ENCODE data around the gene PPP2R5A.

The PPP2R5A gene

GRCh38 chr1:212284744-212285684 is at the start of gene PPP2R5A:
Gene PPP2R5A (plus strand): TSS chr1:212285410. CDS start chr1:212286111, 701 bp downstream.
- TF ChIP-seq POLR2A (IDR thresholded peaks at IDR 0.05; ENCODE audit: low read length) (peak; percentile 81), GATA1 (IDR thresholded peaks at IDR 0.05; ENCODE audit: low read depth, low read length) (no peak)

GRCh38 chr1:212235857-212236256 is 49.4 kb upstream of the PPP2R5A start:
- no peak for DNase-seq
- TF ChIP-seq POLR2A (IDR thresholded peaks at IDR 0.05; ENCODE audit: low read length), result no peak
- TF ChIP-seq GATA1 (IDR thresholded peaks at IDR 0.05; ENCODE audit: low read depth, low read length), result no peak

More at GRCh38 chr1:212284744-212285684, at the start of gene PPP2R5A:
- peak; percentile 100 for DNase-seq

- TF ChIP-seq POLR2A (IDR thresholded peaks at IDR 0.05; ENCODE audit: low read length), result no peak
- no peak for TF ChIP-seq GATA1 (IDR thresholded peaks at IDR 0.05; ENCODE audit: low read depth, low read length)
- DNase-seq, result no peak
Measured at GRCh38 chr1:212236664-212237220, 48.5 kb upstream of the PPP2R5A start.

- TF ChIP-seq POLR2A (IDR thresholded peaks at IDR 0.05; ENCODE audit: low read length), result no peak
- TF ChIP-seq GATA1 (IDR thresholded peaks at IDR 0.05; ENCODE audit: low read depth, low read length), result no peak
- peak in 1 of 2 experiments; percentile 18 for DNase-seq
Measured at GRCh38 chr1:212237651-212238050, 47.6 kb upstream of the PPP2R5A start.

GRCh38 chr1:212238552-212238951 is 46.7 kb upstream of the PPP2R5A start:
- DNase-seq, result no peak
- no peak for TF ChIP-seq GATA1 (IDR thresholded peaks at IDR 0.05; ENCODE audit: low read depth, low read length)

GRCh38 chr1:212241501-212241900 is 43.7 kb upstream of the PPP2R5A start:
- TF ChIP-seq GATA1 (IDR thresholded peaks at IDR 0.05; ENCODE audit: low read depth, low read length), result no peak
- no peak for TF ChIP-seq POLR2A (IDR thresholded peaks at IDR 0.05; ENCODE audit: low read length)
- DNase-seq, result no peak

- no peak for DNase-seq
- TF ChIP-seq GATA1 (IDR thresholded peaks at IDR 0.05; ENCODE audit: low read depth, low read length) (no peak), POLR2A (IDR thresholded peaks at IDR 0.05; ENCODE audit: low read length) (no peak)
Measured at GRCh38 chr1:212241957-212242287, 43.3 kb upstream of the PPP2R5A start.

- TF ChIP-seq GATA1 (IDR thresholded peaks at IDR 0.05; ENCODE audit: low read depth, low read length) (no peak), POLR2A (IDR thresholded peaks at IDR 0.05; ENCODE audit: low read length) (no peak)
- no peak for DNase-seq
Measured at GRCh38 chr1:212242288-212242984, 42.8 kb upstream of the PPP2R5A start.

- DNase-seq, result no peak
Measured at GRCh38 chr1:212242985-212243308, 42.3 kb upstream of the PPP2R5A start.

GRCh38 chr1:212244441-212244840 is 40.8 kb upstream of the PPP2R5A start:
- TF ChIP-seq POLR2A (IDR thresholded peaks at IDR 0.05; ENCODE audit: low read length) (no peak), GATA1 (IDR thresholded peaks at IDR 0.05; ENCODE audit: low read depth, low read length) (no peak)
- DNase-seq, result no peak

More at GRCh38 chr1:212242985-212243308, 42.3 kb upstream of the PPP2R5A start:
- no peak for TF ChIP-seq POLR2A (IDR thresholded peaks at IDR 0.05; ENCODE audit: low read length)
- TF ChIP-seq GATA1 (IDR thresholded peaks at IDR 0.05; ENCODE audit: low read depth, low read length), result no peak

GRCh38 chr1:212247179-212247721 is 38.0 kb upstream of the PPP2R5A start:
- no peak for DNase-seq
- no peak for TF ChIP-seq GATA1 (IDR thresholded peaks at IDR 0.05; ENCODE audit: low read depth, low read length)
- TF ChIP-seq POLR2A (IDR thresholded peaks at IDR 0.05; ENCODE audit: low read length), result no peak

GRCh38 chr1:212247988-212248387 is 37.2 kb upstream of the PPP2R5A start:
- DNase-seq, result no peak
- TF ChIP-seq GATA1 (IDR thresholded peaks at IDR 0.05; ENCODE audit: low read depth, low read length) (no peak), POLR2A (IDR thresholded peaks at IDR 0.05; ENCODE audit: low read length) (no peak)

- no peak for DNase-seq
- TF ChIP-seq GATA1 (IDR thresholded peaks at IDR 0.05; ENCODE audit: low read depth, low read length) (no peak), POLR2A (IDR thresholded peaks at IDR 0.05; ENCODE audit: low read length) (no peak)
Measured at GRCh38 chr1:212254853-212255363, 30.3 kb upstream of the PPP2R5A start.
